ENCODE measurements around the gene TSPAN14. TPM values are rescaled to one million over a fixed set of nuclear protein-coding genes. Genes with fewer than 3 reads are reported as not detected.

Gene TSPAN14
- total and polyA plus RNA-seq, 2 experiments from 2014 or later = 17.9 to 40.7 TPM

DNA sequence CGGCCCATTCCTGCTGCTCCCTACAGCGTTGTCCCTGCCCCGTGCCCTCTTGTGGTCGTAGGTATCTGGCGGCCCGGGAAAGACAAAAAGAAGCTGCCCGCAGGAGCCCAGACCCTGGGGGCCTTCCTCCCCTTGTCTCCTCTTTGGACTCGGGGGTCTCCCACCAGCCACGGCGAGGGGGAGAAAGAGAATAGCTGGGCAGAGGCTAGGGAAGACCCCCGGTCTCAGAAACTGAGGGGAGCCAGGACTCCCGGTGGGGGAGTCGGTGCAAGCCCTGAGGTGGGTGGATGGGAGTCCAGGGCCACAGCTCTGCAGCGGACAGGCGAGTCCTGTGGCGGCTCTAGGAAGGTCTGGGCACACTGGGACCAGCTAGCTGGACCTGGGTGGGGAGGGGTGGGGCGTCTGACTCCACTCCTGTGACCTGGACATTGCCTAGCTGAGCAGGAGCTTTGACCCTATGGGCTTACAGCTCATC is 82.3 kb downstream of the TSPAN14 start:
- no peak; the same call in 2 of the 3 replicates for ATAC-seq
- no peak for TF ChIP-seq ZNF331 (CRISPR knock-in tag; IDR thresholded peaks at IDR 0.05; ENCODE audit: low read depth)
- TF ChIP-seq POLR2AphosphoS5 (IDR thresholded peaks at IDR 0.05; ENCODE audit: low read depth) = no peak
- TF ChIP-seq EZH2phosphoT487 (IDR thresholded peaks at IDR 0.05; ENCODE audit: unreplicated experiment) = no peak
- no peak for TF ChIP-seq EZH2 (IDR thresholded peaks at IDR 0.05; ENCODE audit: low read depth, unreplicated experiment)
- TF ChIP-seq JUNB (IDR thresholded peaks at IDR 0.05; ENCODE audit: unreplicated experiment) = no peak
- TF ChIP-seq STAT1 (IDR thresholded peaks at IDR 0.05; ENCODE audit: unreplicated experiment) = no peak
- DNase-seq (ENCODE audit: low spot score) = no peak
- Histone ChIP-seq H2AFZ (peak overlapping the region; percentile 92), H3K27ac (ENCODE audit: low read depth) (no peak overlapping the region), H3K27me3 (ENCODE audit: insufficient read depth) (0 out of 2 replicates have a peak, but pooled peaks cover 3% of the 10 kb centered on the region), H3K4me2 (peak overlapping the region; percentile 81), H4K20me1 (replicated peaks; ENCODE audit: insufficient read depth) (no peaks in the 10 kb centered on the region), H3K4me1 (ENCODE audit: insufficient read depth) (0 out of 2 replicates have a peak, but pooled peaks cover 4% of the 10 kb centered on the region), H3K36me3 (ENCODE audit: insufficient read depth) (no peaks in the 10 kb centered on the region), H3K79me2 (replicated peaks; ENCODE audit: insufficient read depth) (no peaks in the 10 kb centered on the region), H3K4me3 (peak overlapping the region; percentile 62), H3K9me2 (ENCODE audit: insufficient read depth) (peaks cover 3% of the 10 kb centered on the region; the same call in 1 of the 2 replicates), H3F3A (replicated peaks; ENCODE audit: low read depth) (no peaks in the 10 kb centered on the region)
- H3K4me3 Mint-ChIP-seq = peak overlapping the region; percentile 65; the same call in 2 of the 3 replicates
- no peaks in the 10 kb centered on the region; the same call in 2 of the 3 replicates for H3K4me1 Mint-ChIP-seq
- peaks cover 5% of the 10 kb centered on the region for H3K27me3 Mint-ChIP-seq (ENCODE audit: insufficient read depth, low read depth, poor library complexity)
- no peak overlapping the region for H3K27ac Mint-ChIP-seq
- peaks cover 22% of the 10 kb centered on the region for H3K36me3 Mint-ChIP-seq (ENCODE audit: low read depth)
- peaks cover 27% of the 10 kb centered on the region for H3K9me3 Mint-ChIP-seq

DNA sequence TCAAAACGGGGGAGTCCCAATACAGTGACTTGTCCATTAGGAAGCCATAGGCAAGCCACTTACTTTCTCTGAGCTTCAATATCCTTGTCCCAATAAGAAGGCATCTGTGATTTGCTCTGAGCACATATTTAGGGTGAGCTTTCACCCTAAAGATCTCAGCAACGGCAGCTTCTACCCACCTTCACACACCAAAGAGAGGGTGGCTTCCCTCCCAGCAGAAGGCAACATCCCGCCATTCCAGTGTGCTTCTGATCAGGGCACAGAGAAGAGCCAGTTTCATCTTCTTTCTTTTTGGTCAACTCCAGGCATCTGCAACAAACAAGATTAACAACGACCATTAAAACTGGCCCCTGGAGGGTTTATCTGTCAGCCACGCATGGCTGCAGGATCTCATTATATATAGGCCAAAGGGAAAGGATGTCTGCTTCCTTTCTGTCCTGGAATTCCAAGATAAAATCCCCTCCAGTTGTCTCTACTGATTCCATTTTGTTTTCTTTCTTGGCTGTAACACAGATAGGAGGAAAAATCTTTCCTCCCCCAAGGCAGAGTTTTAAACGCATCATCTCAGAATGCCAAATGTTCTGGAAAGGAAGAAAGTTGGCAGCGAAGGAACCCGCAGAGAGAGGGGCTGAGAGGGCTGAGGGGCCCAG is 83.1 kb downstream of the TSPAN14 start:
- Histone ChIP-seq H4K20me1 (replicated peaks; ENCODE audit: insufficient read depth) (no peaks in the 10 kb centered on the region), H3K27me3 (ENCODE audit: insufficient read depth) (0 out of 2 replicates have a peak, but pooled peaks cover 3% of the 10 kb centered on the region), H3K4me1 (ENCODE audit: insufficient read depth) (no peaks in the 10 kb centered on the region), H3K27ac (ENCODE audit: low read depth) (no peak overlapping the region), H3F3A (replicated peaks; ENCODE audit: low read depth) (no peaks in the 10 kb centered on the region), H3K9me2 (ENCODE audit: insufficient read depth) (peaks cover 3% of the 10 kb centered on the region; the same call in 1 of the 2 replicates), H3K4me3 (no peak overlapping the region), H3K36me3 (ENCODE audit: insufficient read depth) (no peaks in the 10 kb centered on the region), H2AFZ (no peak overlapping the region), H3K79me2 (replicated peaks; ENCODE audit: insufficient read depth) (no peaks in the 10 kb centered on the region), H3K4me2 (no peak overlapping the region)
- Mint-ChIP-seq H3K36me3 (ENCODE audit: low read depth) (peaks cover 18% of the 10 kb centered on the region), H3K9me3 (peaks cover 25% of the 10 kb centered on the region), H3K4me3 (no peak overlapping the region), H3K4me1 (no peaks in the 10 kb centered on the region; the same call in 2 of the 3 replicates), H3K27ac (no peak overlapping the region), H3K27me3 (ENCODE audit: insufficient read depth, low read depth, poor library complexity) (peaks cover 6% of the 10 kb centered on the region)
- TF ChIP-seq POLR2AphosphoS5 (IDR thresholded peaks at IDR 0.05; ENCODE audit: low read depth) (no peak), NANOG (IDR thresholded peaks at IDR 0.05; ENCODE audit: borderline replicate concordance) (no peak)
- TF ChIP-seq, protein P1, sequence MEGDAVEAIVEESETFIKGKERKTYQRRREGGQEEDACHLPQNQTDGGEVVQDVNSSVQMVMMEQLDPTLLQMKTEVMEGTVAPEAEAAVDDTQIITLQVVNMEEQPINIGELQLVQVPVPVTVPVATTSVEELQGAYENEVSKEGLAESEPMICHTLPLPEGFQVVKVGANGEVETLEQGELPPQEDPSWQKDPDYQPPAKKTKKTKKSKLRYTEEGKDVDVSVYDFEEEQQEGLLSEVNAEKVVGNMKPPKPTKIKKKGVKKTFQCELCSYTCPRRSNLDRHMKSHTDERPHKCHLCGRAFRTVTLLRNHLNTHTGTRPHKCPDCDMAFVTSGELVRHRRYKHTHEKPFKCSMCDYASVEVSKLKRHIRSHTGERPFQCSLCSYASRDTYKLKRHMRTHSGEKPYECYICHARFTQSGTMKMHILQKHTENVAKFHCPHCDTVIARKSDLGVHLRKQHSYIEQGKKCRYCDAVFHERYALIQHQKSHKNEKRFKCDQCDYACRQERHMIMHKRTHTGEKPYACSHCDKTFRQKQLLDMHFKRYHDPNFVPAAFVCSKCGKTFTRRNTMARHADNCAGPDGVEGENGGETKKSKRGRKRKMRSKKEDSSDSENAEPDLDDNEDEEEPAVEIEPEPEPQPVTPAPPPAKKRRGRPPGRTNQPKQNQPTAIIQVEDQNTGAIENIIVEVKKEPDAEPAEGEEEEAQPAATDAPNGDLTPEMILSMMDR (conservative IDR thresholded peaks at IDR 0.05; ENCODE audit: low read depth in 2 of 2) = no peak
- TF ChIP-seq, protein P2, sequence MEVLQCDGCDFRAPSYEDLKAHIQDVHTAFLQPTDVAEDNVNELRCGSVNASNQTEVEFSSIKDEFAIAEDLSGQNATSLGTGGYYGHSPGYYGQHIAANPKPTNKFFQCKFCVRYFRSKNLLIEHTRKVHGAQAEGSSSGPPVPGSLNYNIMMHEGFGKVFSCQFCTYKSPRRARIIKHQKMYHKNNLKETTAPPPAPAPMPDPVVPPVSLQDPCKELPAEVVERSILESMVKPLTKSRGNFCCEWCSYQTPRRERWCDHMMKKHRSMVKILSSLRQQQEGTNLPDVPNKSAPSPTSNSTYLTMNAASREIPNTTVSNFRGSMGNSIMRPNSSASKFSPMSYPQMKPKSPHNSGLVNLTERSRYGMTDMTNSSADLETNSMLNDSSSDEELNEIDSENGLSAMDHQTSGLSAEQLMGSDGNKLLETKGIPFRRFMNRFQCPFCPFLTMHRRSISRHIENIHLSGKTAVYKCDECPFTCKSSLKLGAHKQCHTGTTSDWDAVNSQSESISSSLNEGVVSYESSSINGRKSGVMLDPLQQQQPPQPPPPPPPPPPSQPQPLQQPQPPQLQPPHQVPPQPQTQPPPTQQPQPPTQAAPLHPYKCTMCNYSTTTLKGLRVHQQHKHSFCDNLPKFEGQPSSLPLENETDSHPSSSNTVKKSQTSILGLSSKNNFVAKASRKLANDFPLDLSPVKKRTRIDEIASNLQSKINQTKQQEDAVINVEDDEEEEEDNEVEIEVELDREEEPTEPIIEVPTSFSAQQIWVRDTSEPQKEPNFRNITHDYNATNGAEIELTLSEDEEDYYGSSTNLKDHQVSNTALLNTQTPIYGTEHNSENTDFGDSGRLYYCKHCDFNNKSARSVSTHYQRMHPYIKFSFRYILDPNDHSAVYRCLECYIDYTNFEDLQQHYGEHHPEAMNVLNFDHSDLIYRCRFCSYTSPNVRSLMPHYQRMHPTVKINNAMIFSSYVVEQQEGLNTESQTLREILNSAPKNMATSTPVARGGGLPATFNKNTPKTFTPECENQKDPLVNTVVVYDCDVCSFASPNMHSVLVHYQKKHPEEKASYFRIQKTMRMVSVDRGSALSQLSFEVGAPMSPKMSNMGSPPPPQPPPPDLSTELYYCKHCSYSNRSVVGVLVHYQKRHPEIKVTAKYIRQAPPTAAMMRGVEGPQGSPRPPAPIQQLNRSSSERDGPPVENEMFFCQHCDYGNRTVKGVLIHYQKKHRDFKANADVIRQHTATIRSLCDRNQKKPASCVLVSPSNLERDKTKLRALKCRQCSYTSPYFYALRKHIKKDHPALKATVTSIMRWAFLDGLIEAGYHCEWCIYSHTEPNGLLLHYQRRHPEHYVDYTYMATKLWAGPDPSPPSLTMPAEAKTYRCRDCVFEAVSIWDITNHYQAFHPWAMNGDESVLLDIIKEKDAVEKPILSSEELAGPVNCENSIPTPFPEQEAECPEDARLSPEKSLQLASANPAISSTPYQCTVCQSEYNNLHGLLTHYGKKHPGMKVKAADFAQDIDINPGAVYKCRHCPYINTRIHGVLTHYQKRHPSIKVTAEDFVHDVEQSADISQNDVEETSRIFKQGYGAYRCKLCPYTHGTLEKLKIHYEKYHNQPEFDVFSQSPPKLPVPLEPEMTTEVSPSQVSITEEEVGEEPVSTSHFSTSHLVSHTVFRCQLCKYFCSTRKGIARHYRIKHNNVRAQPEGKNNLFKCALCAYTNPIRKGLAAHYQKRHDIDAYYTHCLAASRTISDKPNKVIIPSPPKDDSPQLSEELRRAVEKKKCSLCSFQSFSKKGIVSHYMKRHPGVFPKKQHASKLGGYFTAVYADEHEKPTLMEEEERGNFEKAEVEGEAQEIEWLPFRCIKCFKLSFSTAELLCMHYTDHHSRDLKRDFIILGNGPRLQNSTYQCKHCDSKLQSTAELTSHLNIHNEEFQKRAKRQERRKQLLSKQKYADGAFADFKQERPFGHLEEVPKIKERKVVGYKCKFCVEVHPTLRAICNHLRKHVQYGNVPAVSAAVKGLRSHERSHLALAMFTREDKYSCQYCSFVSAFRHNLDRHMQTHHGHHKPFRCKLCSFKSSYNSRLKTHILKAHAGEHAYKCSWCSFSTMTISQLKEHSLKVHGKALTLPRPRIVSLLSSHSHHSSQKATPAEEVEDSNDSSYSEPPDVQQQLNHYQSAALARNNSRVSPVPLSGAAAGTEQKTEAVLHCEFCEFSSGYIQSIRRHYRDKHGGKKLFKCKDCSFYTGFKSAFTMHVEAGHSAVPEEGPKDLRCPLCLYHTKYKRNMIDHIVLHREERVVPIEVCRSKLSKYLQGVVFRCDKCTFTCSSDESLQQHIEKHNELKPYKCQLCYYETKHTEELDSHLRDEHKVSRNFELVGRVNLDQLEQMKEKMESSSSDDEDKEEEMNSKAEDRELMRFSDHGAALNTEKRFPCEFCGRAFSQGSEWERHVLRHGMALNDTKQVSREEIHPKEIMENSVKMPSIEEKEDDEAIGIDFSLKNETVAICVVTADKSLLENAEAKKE (CRISPR knock-in tag; IDR thresholded peaks at IDR 0.05) = no peak
- no peak for DNase-seq (ENCODE audit: low spot score)
- ATAC-seq = no peak

Measured in GM23338 (cell line).